ENCODE results near the gene SRSF6.

The SRSF6 gene

GRCh38 chr20:43457640-43458421 lies at the start of gene SRSF6:
SRSF6 (plus strand) TSS chr20:43457896; CDS start chr20:43458034, 138 bp downstream.
- Histone ChIP-seq H3K27me3 (ENCODE audit: insufficient read depth, poor library complexity, severe bottlenecking) (no peaks in the 10 kb centered on the region), H3K36me3 (ENCODE audit: low read depth) (peaks cover 46% of the 10 kb centered on the region), H3K9me3 (ENCODE audit: severe bottlenecking) (no peaks in the 10 kb centered on the region), H3K4me3 (ENCODE audit: severe bottlenecking) (peak within 1 kb of the TSS; percentile 99), H3K27ac (ENCODE audit: poor library complexity, severe bottlenecking) (peak within 1 kb of the TSS; percentile 83), H3K4me1 (ENCODE audit: insufficient read depth, poor library complexity, severe bottlenecking) (peaks cover 17% of the 10 kb centered on the region)
- ATAC-seq (ENCODE audit: low read depth): peak; percentile 81
- no peak for TF ChIP-seq CTCF (IDR thresholded peaks at IDR 0.05; ENCODE audit: poor library complexity, severe bottlenecking)
- peak; percentile 99 for DNase-seq (ENCODE audit: low spot score)

- no peaks in the 10 kb centered on the region for H3K36me3 ChIP-seq (ENCODE audit: low read depth)
- H3K9me3 ChIP-seq (ENCODE audit: severe bottlenecking): no peaks in the 10 kb centered on the region
- DNase-seq (ENCODE audit: low spot score) (no peak), ATAC-seq (ENCODE audit: low read depth) (peak; percentile 80)
- H3K4me3 ChIP-seq (ENCODE audit: severe bottlenecking): no peak overlapping the region
- H3K4me1 ChIP-seq (ENCODE audit: insufficient read depth, poor library complexity, severe bottlenecking): no peaks in the 10 kb centered on the region
- no peak overlapping the region for H3K27ac ChIP-seq (ENCODE audit: poor library complexity, severe bottlenecking)
- peaks cover 22% of the 10 kb centered on the region for H3K27me3 ChIP-seq (ENCODE audit: insufficient read depth, poor library complexity, severe bottlenecking)
- peak; percentile 97 for TF ChIP-seq CTCF (IDR thresholded peaks at IDR 0.05; ENCODE audit: poor library complexity, severe bottlenecking)
These were observed 48.7 kb upstream of the SRSF6 start for GRCh38 chr20:43408848-43409576.

- DNase-seq (ENCODE audit: low spot score): no peak
- no peaks in the 10 kb centered on the region for H3K9me3 ChIP-seq (ENCODE audit: severe bottlenecking)
- no peak overlapping the region for H3K4me3 ChIP-seq (ENCODE audit: severe bottlenecking)
- H3K27me3 ChIP-seq (ENCODE audit: insufficient read depth, poor library complexity, severe bottlenecking): peaks cover 26% of the 10 kb centered on the region
- H3K27ac ChIP-seq (ENCODE audit: poor library complexity, severe bottlenecking): no peak overlapping the region
- no peaks in the 10 kb centered on the region for H3K36me3 ChIP-seq (ENCODE audit: low read depth)
- H3K4me1 ChIP-seq (ENCODE audit: insufficient read depth, poor library complexity, severe bottlenecking): no peaks in the 10 kb centered on the region
- peak; percentile 80 for TF ChIP-seq CTCF (IDR thresholded peaks at IDR 0.05; ENCODE audit: poor library complexity, severe bottlenecking)
- no peak for ATAC-seq (ENCODE audit: low read depth)
These were observed 48.2 kb upstream of the SRSF6 start for GRCh38 chr20:43409577-43409913.

- DNase-seq (ENCODE audit: low spot score) (no peak), ATAC-seq (ENCODE audit: low read depth) (peak; percentile 52)
- peaks cover 16% of the 10 kb centered on the region for H3K27me3 ChIP-seq (ENCODE audit: insufficient read depth, poor library complexity, severe bottlenecking)
- H3K27ac ChIP-seq (ENCODE audit: poor library complexity, severe bottlenecking): no peak overlapping the region
- no peaks in the 10 kb centered on the region for H3K4me1 ChIP-seq (ENCODE audit: insufficient read depth, poor library complexity, severe bottlenecking)
- no peaks in the 10 kb centered on the region for H3K36me3 ChIP-seq (ENCODE audit: low read depth)
- no peak for TF ChIP-seq CTCF (IDR thresholded peaks at IDR 0.05; ENCODE audit: poor library complexity, severe bottlenecking)
- no peak overlapping the region for H3K4me3 ChIP-seq (ENCODE audit: severe bottlenecking)
- peaks cover 14% of the 10 kb centered on the region for H3K9me3 ChIP-seq (ENCODE audit: severe bottlenecking)
These were observed 41.9 kb upstream of the SRSF6 start for GRCh38 chr20:43415661-43416430.

All from RWPE2 (cell line).